HepG2 (cell line): ENCODE results near the gene MTX1. TPM values are rescaled to one million over a fixed set of nuclear protein-coding genes. Genes with fewer than 3 reads are reported as not detected.

Source experiments
- BCL6 ChIP-seq: IDR thresholded peaks from 2 replicates; pipeline ENCODE4 v1.6.1; 2016; ENCODE audit warnings: missing genetic modification reagents, missing compliant biosample characterization
- CENPX ChIP-seq: sonication (generic); formaldehyde crosslinking; IDR thresholded peaks from 2 replicates; pipeline ENCODE4 v1.9.0; 2021; ENCODE audit warnings: mild to moderate bottlenecking, missing genetic modification reagents, moderate library complexity
- HNRNPUL1 ChIP-seq: fragments of 200-400 bp; formaldehyde crosslinking; IDR thresholded peaks from 2 replicates; pipeline ENCODE4 v1.6.1; 2017; ENCODE audit warnings: low read depth, mild to moderate bottlenecking, low read length, moderate library complexity
- JUNB ChIP-seq: sonication (generic); formaldehyde crosslinking; IDR thresholded peaks from 2 replicates; pipeline ENCODE4 v1.8.0; 2022; ENCODE audit warnings: missing genetic modification reagents, mild to moderate bottlenecking, borderline replicate concordance
- KLF13 ChIP-seq: sonication (generic); formaldehyde crosslinking; IDR thresholded peaks from 2 replicates; pipeline ENCODE4 v1.4.0; 2020; ENCODE audit warnings: mild to moderate bottlenecking, missing genetic modification reagents
- MIER2 ChIP-seq: IDR thresholded peaks from 2 replicates; pipeline ENCODE4 v1.6.1; 2016; ENCODE audit warnings: missing biosample characterization, missing genetic modification reagents
- NFE2L2 ChIP-seq: fragments of 150-350 bp; IDR thresholded peaks from 2 replicates; pipeline ENCODE4 v1.6.1; 2014; ENCODE audit warnings: low read length
- PHF21A ChIP-seq: sonication (generic); formaldehyde crosslinking; IDR thresholded peaks from 2 replicates; pipeline ENCODE4 v1.5.0; 2020; ENCODE audit warnings: mild to moderate bottlenecking, missing genetic modification reagents
- RCOR2 ChIP-seq: IDR thresholded peaks from 2 replicates; pipeline ENCODE4 v1.6.1; 2016; ENCODE audit warnings: missing biosample characterization, missing genetic modification reagents
- RFX5 ChIP-seq: IDR thresholded peaks from 2 replicates; pipeline ENCODE4 v1.6.1; 2011; ENCODE audit warnings: low read depth, low read length, improper control_type of control experiment
- RXRA ChIP-seq: sonication (generic); formaldehyde crosslinking; IDR thresholded peaks from 2 replicates; pipeline ENCODE4 v1.5.1; 2020; ENCODE audit warnings: missing genetic modification reagents
- SMAD1 ChIP-seq: sonication (generic); formaldehyde crosslinking; IDR thresholded peaks from 2 replicates; pipeline ENCODE4 v1.4.0; 2020; ENCODE audit warnings: missing genetic modification reagents, low read depth, mild to moderate bottlenecking, borderline replicate concordance
- SMAD3 ChIP-seq: sonication (generic); formaldehyde crosslinking; IDR thresholded peaks from 2 replicates; pipeline ENCODE4 v1.4.0; 2020; ENCODE audit warnings: missing genetic modification reagents
- SP1 ChIP-seq, 2 experiments: fragments of 450-650 bp in 1 of 2; sonication (generic) in 1 of 2; formaldehyde crosslinking in 1 of 2; IDR thresholded peaks; 2 replicates each; pipeline versions ENCODE4 v1.4.0 to v1.6.1; 2016 to 2020; ENCODE audit warnings: missing genetic modification reagents in 1 of 2
- SSRP1 ChIP-seq: IDR thresholded peaks from 2 replicates; pipeline ENCODE4 v1.6.1; 2016; ENCODE audit warnings: control low read depth
- ZKSCAN5 ChIP-seq: sonication (generic); formaldehyde crosslinking; IDR thresholded peaks from 2 replicates; pipeline ENCODE4 v1.5.1; 2020; ENCODE audit warnings: mild to moderate bottlenecking, missing genetic modification reagents
- ZNF430 ChIP-seq: sonication (generic); formaldehyde crosslinking; IDR thresholded peaks from 2 replicates; pipeline ENCODE4 v1.9.0; 2021; ENCODE audit warnings: mild to moderate bottlenecking, missing genetic modification reagents
- ZNF569 ChIP-seq: sonication (generic); formaldehyde crosslinking; IDR thresholded peaks from 2 replicates; pipeline ENCODE4 v1.5.0; 2020; ENCODE audit warnings: mild to moderate bottlenecking, missing genetic modification reagents, moderate library complexity, borderline replicate concordance
- ZNF652 ChIP-seq: IDR thresholded peaks from 2 replicates; pipeline ENCODE4 v1.6.1; 2016; ENCODE audit warnings: low read depth, borderline replicate concordance
- ZNF678 ChIP-seq: sonication (generic); formaldehyde crosslinking; IDR thresholded peaks from 2 replicates; pipeline ENCODE4 v1.4.0; 2020; ENCODE audit warnings: mild to moderate bottlenecking, missing genetic modification reagents
- ZNF775 ChIP-seq: sonication (generic); formaldehyde crosslinking; IDR thresholded peaks from 2 replicates; pipeline ENCODE4 v1.4.0; 2020; ENCODE audit warnings: missing genetic modification reagents, mild to moderate bottlenecking, moderate library complexity, borderline replicate concordance
- ZNF776 ChIP-seq: sonication (generic); formaldehyde crosslinking; IDR thresholded peaks from 2 replicates; pipeline ENCODE4 v1.4.0; 2020; ENCODE audit warnings: mild to moderate bottlenecking, missing genetic modification reagents
- polyA plus RNA-seq, 8 experiments: library from polyadenylated mRNA; depleted of rRNA in 3 of 8; stranded (reverse) in 7 of 8; unstranded in 1 of 8; fragments of >200 nt; fragmentation: Illumina TruSeq in 4 of 8; extraction: Trizol in 4 of 8; gene quantifications; 2 replicates each; pipeline versions ENCODE4 v1.2.1 to v1.2.3, GENCODE V29; 2011 to 2016; ENCODE audit warnings: low read depth in 4 of 8, missing spikeins in 1 of 8, mixed read lengths in 1 of 8; ENCODE audit not compliant: insufficient read depth in 1 of 8
- total RNA-seq, 5 experiments: library from RNA; depleted of rRNA; stranded (reverse); fragments of >200 nt; fragmentation: Illumina TruSeq; extraction: Trizol; gene quantifications; 2 replicates each; pipeline ENCODE4 v1.2.3, GENCODE V29; 2016; ENCODE audit warnings: low read depth in 1 of 5
- TF ChIP-seq, protein P1 (sequence below): sonication (generic); formaldehyde crosslinking; IDR thresholded peaks from 2 replicates; pipeline ENCODE4 v1.5.0; 2020; ENCODE audit warnings: missing genetic modification reagents, mild to moderate bottlenecking, borderline replicate concordance
- TF ChIP-seq, protein P2 (sequence below): sonication (generic); formaldehyde crosslinking; IDR thresholded peaks from 2 replicates; pipeline ENCODE4 v1.5.0; 2020; ENCODE audit warnings: missing genetic modification reagents
- TF ChIP-seq, protein P3 (sequence below): sonication (generic); formaldehyde crosslinking; conservative IDR thresholded peaks from 2 replicates; pipeline ENCODE4 v1.4.0; 2020; ENCODE audit warnings: missing genetic modification reagents
- TF ChIP-seq, protein P4 (sequence below): IDR thresholded peaks from 2 replicates; pipeline ENCODE4 v1.6.1; 2016
- TF ChIP-seq, protein P5 (sequence below): sonication (generic); formaldehyde crosslinking; IDR thresholded peaks from 2 replicates; pipeline ENCODE4 v1.4.0; 2020; ENCODE audit warnings: missing genetic modification reagents

Gene MTX1
- total and polyA plus RNA-seq, 2 of the 13 experiments (the other 11 are each of a cell fraction or from before 2014, with no cell fraction given) = 64.5 to 72.6 TPM

DNA sequence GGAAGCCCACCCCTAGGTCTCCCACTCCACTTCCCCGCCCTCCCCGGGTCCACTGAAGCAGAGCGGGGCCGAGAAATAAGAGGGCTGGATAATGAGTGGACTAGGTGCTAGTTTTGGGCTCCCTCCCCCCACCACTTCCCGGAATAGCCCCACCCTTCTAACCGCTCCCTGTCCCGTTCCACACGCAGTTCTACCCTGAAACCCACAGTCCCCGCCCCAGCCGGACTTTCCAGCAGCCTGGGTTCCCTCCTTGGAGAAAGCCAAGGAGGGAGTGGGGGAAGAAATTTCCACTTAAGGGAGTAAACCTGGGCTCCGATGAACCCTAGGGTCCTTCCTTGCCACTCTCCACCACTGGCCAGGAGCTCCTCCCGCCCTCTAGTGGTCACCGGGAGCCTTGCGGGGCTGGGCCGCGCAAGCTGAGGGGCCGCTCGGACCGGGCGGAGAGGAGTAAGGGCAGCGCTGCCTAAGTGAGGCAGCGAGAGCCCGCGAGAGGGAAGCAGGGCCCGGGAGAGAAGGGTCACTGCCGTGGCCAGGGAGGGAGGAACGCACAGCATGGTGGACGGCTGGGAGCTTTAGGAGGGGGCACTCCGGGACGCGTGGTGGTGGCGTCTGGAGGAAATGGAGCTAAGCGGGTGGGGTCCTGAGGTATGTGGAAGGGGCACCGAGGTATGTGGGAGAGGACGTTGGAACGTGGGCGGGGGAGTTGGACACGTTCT is 15.1 kb upstream of the MTX1 start (continued):
- no peak for TF ChIP-seq JUNB (CRISPR knock-in tag)
- no peak for TF ChIP-seq CENPX
- TF ChIP-seq MIER2 = no peak
- TF ChIP-seq, protein P1, sequence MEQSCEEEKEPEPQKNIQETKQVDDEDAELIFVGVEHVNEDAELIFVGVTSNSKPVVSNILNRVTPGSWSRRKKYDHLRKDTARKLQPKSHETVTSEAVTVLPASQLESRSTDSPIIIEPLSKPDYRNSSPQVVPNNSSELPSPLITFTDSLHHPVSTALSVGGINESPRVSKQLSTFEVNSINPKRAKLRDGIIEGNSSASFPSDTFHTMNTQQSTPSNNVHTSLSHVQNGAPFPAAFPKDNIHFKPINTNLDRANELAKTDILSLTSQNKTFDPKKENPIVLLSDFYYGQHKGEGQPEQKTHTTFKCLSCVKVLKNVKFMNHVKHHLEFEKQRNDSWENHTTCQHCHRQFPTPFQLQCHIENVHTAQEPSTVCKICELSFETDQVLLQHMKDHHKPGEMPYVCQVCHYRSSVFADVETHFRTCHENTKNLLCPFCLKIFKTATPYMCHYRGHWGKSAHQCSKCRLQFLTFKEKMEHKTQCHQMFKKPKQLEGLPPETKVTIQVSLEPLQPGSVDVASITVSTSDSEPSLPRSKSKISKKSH (CRISPR knock-in tag) = no peak
- no peak for TF ChIP-seq ZNF569 (CRISPR knock-in tag)
- no peak for TF ChIP-seq SMAD1 (CRISPR knock-in tag)
- TF ChIP-seq BCL6 = 0 out of 2 replicates have a peak, but pooled peaks have one; percentile 40
- TF ChIP-seq, protein P2, sequence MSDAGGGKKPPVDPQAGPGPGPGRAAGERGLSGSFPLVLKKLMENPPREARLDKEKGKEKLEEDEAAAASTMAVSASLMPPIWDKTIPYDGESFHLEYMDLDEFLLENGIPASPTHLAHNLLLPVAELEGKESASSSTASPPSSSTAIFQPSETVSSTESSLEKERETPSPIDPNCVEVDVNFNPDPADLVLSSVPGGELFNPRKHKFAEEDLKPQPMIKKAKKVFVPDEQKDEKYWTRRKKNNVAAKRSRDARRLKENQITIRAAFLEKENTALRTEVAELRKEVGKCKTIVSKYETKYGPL (CRISPR knock-in tag) = no peak
- no peak for TF ChIP-seq RCOR2 (CRISPR knock-in tag)
- TF ChIP-seq ZNF776 (CRISPR knock-in tag) = no peak
- no peak for TF ChIP-seq ZNF678 (CRISPR knock-in tag)
- TF ChIP-seq ZKSCAN5 (CRISPR knock-in tag) = no peak
- TF ChIP-seq PHF21A (CRISPR knock-in tag) = no peak
- no peak for TF ChIP-seq KLF13 (CRISPR knock-in tag)
- TF ChIP-seq SMAD3 (CRISPR knock-in tag) = no peak
- TF ChIP-seq SP1 (IDR thresholded peaks at IDR 0.05) = no peak
- no peak for TF ChIP-seq SP1 (CRISPR knock-in tag; IDR thresholded peaks at IDR 0.05)
- TF ChIP-seq ZNF652 (CRISPR knock-in tag) = no peak
- no peak for TF ChIP-seq ZNF430 (CRISPR knock-in tag)
- TF ChIP-seq, protein P3, sequence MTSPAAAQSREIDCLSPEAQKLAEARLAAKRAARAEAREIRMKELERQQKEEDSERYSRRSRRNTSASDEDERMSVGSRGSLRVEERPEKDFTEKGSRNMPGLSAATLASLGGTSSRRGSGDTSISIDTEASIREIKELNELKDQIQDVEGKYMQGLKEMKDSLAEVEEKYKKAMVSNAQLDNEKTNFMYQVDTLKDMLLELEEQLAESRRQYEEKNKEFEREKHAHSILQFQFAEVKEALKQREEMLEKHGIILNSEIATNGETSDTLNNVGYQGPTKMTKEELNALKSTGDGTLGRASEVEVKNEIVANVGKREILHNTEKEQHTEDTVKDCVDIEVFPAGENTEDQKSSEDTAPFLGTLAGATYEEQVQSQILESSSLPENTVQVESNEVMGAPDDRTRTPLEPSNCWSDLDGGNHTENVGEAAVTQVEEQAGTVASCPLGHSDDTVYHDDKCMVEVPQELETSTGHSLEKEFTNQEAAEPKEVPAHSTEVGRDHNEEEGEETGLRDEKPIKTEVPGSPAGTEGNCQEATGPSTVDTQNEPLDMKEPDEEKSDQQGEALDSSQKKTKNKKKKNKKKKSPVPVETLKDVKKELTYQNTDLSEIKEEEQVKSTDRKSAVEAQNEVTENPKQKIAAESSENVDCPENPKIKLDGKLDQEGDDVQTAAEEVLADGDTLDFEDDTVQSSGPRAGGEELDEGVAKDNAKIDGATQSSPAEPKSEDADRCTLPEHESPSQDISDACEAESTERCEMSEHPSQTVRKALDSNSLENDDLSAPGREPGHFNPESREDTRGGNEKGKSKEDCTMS (CRISPR knock-in tag) = no peak
- TF ChIP-seq RFX5 = no peak
- 0 out of 2 replicates have a peak, but pooled peaks have one; percentile 18 for TF ChIP-seq RXRA
- TF ChIP-seq SSRP1 (CRISPR knock-in tag) = no peak
- TF ChIP-seq, protein P4, sequence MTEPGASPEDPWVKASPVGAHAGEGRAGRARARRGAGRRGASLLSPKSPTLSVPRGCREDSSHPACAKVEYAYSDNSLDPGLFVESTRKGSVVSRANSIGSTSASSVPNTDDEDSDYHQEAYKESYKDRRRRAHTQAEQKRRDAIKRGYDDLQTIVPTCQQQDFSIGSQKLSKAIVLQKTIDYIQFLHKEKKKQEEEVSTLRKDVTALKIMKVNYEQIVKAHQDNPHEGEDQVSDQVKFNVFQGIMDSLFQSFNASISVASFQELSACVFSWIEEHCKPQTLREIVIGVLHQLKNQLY (CRISPR knock-in tag) = no peak
- no peak for TF ChIP-seq NFE2L2
- TF ChIP-seq ZNF775 (CRISPR knock-in tag) = no peak
- TF ChIP-seq HNRNPUL1 = no peak
- TF ChIP-seq, protein P5, sequence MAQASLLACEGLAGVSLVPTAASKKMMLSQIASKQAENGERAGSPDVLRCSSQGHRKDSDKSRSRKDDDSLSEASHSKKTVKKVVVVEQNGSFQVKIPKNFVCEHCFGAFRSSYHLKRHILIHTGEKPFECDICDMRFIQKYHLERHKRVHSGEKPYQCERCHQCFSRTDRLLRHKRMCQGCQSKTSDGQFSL (CRISPR knock-in tag) = no peak
